GM19035 (cell line): ENCODE data around the gene TTC33.

Source experiments
- ATAC-seq: cut with Tn5 transposase; IDR thresholded peaks from one replicate; pipeline ENCODE4 v1.9.1; 2021; ENCODE audit not compliant: unreplicated experiment

TTC33 gene

DNA sequence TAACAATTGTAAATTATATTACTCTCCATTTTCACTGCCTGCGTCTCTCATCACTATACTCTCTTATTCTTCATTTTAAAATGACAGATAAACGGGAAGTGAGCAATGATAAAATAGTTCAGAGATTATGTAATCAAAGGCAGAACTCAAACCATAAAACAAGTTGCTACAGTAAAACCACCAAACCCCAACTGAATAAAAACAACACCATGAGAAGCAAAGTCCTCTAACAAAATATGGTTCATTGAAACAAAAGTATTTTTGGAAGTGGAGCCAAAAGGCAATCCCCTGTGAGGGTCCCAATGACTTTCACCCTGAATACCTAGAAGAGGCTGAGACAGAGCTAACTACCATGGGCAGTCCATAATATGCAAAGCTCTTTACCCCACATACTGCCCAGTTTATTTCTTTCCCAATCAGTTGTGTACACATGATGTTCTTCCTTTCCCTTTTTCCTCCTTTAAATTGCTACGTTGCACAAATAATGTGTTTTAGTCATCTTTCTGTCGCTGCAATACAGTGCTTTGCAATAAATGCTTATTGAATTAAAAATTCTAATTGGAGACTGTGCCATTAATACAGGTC is 140.1 kb downstream of the TTC33 start:
- ATAC-seq: no peak

DNA sequence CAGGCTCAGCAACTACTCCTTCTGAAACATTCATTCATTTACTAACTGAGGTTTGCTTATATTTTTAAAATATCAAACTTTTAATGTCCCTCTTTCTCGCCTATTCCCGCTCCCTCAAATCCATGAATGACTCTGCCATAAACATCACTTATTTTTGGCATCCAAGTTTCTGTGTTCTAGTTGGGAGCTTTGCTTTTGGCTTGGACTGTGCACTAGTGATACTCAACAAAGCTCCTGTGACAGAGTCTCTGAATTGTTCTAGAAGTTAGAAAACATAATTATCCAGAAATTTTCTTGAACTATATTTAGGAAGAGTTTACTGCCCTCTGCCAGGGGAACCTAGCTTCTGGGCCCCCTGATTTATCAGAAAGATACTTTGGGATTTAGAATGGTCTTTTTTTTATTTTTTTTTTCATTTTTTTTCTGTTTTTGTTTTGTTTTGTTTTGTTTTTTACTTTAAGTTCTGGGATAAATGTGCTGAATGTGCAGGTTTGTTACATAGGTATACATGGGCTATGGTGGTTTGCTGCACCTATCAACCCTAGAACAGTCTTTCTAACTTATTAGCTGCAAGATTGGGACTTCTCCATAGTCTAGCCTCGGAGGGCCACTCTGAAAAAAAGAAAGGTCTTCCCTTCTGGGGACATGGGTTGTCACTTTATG is 140.7 kb downstream of the TTC33 start:
- no peak for ATAC-seq

DNA sequence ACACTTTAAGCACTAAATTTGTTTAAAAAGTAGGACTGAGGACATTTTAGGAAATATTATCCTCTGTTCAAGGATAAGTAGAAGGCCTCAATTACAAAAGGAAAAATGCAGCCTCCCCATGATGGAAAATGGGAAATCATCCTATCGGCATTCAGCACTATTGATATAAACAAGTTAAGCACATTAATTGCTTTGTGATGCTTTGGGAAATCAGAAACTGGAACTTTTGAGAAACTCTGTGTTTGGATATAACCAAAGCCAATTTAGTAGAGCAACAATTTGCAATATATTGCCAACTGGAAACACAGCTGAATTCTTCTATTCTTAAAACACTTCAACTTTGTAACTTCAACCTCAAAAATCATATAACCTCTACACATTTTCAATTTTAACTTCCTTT is 141.3 kb downstream of the TTC33 start:
- no peak for ATAC-seq

DNA sequence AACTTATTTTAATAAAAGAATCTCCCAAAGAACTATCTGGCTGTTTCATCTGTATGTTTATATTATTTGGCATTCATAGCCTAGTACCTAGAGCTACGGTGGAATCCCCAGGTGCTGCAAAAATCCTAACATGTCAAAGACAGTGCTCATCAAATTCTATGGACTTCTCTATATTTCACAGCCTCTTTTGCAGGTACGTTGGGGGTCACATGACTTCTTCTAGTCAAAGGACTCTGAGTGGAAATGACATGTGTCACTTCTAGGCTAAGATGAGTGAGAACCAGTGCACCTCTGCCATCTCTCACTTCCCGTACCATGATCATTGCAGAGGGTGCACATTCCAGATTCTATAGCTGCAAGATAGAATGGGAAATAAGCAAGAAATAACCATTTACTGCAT is 148.6 kb downstream of the TTC33 start:
- ATAC-seq: no peak

DNA sequence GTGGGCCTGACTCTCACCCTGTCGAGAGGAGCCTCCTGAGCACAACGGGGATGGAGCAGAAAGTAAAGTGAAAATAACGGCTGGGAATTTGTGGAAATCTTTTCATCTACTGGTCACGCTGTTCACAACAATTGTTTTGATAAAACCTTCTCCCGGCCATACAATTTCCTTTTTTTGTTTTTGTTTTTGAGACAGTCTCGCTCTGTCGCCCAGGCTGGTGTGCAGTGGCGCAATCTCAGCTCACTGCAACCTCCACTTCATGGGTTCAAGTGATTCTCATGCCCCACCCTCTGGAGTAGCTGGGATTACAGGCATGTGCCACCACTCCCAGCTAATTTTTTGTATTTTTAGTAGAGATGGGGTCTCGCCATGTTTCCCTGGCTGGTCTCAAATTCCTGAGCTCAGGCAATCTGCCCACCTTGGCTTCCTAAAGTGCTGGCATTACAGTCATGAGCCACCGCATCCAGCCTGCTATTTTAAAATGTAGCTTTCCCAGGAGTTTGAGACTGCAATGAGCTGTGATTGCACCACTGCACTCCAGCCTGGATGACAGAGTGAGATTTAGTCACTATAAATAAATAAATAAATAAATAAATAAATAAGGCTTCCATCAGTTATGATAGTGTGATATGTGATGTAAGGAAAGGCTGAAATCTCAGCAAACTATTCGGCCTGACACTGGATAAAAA is 149.5 kb downstream of the TTC33 start:
- no peak for ATAC-seq

DNA sequence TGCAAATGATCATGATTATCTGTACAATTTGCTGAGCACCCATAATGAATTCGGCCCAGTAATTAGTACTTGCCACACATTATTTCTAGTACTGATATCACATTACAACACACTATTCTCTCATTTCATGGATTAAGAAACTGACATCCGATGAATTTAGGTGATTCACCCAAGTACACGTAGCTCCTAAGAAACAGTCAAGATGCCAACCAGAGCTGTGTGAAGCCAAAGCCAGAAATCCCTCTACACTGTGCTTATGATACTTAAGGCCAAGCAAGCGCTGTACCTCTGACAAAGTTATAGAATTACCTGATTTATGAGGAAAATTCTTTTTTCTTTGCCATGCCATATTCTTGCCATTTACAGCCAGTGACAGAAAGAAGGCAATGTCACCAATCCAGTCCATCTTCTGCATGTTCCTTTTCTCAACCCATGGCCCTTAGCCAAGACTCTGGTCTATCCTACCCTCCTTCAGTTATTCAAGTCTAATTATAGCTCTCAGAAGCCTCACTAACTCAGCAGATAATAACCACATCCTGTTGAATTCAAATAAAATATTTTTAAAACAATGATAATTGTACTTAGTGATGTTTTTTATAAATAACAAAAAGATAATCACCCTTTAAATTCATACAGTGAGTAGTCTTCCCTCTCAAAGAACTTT is 150.3 kb downstream of the TTC33 start:
- no peak for ATAC-seq

DNA sequence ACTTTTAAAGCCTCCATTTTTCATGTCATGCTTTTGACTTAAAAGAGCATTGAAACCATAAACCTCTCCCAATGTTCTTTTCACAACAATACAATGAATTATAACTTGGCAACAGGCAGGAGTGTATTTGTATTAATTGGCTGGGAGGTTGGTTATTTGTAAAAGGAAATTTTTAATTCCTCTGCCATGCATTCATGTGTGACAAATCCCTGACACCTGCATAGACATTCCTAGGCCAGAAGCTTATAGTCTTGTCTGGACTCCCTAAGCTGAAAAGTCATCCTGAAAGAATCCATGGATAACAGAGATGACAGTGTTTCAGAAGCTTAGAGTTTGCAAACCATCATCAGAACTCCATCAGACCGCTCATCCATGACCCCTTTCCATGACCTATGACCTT is 152.4 kb downstream of the TTC33 start:
- ATAC-seq: no peak

DNA sequence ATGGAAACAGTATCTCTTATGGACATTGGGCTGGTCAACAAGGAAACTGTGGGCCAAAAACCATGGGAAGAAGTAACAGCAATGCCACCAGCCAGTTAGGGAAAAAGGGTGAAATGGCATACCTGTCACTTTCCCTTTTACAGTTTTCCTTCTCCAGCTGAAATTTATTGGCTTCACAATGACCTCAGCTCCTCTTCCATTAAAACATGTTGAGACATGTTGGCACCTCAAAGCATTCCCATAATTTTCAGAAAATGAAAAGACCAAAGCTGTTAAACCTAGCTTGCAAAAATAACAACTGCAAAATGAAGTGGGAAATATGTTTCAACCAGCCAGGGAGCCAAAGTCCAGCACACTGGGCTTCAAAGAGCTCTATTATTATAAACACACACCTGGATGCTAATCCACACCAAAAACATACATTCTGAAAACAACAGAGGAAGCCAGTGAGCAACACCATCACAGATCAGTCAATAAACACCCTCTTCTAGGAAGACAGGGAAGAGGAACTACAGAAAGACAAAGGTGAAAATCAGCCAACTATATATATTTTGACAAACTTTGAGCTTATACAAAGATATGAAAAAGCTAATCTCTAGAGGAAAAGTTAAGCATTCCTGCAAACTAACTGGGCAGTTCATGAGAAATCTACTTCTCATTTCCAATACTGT is 154.4 kb downstream of the TTC33 start:
- ATAC-seq: no peak

DNA sequence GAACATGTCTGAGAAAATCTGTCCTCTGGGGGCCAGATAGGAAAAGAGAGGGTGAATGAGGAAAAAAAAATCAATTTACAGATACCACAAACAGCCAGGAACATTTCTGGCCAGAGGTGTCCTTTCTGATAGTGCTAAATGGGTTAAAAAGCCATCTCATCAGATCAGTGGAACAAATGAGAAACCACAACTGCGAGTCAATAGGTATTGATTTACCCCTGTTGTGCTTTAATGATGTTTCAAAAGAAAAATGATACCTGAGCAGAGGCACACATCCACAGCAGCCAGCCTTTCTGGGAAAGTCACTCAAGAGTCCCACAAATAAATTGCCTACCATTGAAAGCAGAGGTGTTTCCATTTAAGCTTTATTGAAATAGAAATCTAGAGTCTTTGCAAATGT is 155.4 kb downstream of the TTC33 start:
- ATAC-seq: no peak

DNA sequence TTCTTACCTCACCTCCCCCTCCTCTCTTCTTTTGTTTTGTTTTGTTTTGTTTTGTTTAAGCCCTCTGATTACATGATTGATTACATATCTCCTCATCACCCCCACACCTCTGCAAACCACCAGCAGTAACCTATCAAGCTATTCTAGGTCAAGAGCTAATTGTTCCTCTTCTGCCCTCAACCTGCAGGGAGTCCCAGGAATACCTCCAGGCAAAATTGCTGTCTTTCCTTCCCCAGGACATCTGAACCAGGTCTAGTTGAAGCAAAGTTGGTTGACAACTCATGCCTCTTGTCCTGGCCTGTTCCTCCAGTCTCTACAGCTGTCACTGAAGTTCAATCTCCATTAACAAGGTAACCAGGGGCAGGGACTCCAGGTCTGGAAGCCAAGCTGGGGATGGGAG is 156.1 kb downstream of the TTC33 start:
- no peak for ATAC-seq

DNA sequence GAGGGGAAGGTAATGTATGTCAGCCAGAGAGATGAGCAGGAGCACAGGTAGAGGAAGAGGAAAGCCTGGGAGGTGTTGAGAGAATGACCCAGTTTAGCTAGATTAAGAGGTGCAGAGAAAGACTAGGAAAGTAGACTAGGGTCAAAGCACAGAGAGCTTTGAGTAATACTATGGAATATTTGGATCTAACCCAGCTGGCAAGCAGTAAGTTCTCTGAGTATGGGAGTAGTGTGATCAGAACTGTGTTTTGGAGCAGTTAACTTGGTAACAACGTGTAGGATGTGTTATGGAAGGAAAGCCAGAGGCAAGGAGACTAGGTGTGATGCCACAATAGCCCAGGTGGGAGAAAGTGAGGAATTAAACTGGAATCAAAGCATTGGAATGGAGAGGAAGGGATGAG is 160.9 kb downstream of the TTC33 start:
- ATAC-seq: no peak

DNA sequence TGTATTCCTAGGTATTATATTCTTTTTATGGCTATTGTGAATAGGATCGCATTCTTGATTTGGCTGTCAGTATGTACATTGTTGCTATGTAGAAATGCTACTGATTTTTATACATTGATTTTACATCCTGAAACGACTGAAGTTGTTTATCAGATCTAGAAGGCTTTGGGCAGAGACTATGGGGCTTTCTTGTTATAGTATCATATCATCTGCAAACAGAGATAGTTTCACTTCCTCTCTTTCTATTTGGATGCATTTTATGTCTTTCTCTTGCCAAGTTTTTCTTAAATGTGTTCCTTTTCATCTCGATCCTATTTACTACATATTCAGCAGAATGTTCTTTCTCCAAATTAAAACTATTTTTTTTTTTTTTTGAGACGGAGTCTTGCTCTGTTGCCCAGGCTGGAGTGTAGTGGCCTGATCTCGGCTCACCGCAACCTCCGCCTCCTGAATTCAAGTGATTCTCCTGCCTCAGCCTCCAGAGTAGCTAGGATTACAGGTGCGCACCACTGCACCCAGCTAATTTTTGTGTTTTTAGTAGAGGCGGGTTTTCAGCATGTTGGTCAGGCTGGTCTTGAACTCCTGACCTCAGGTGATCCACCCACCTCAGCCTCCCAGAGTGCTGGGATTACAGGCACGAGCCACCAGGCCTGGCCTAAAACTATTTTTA is 163.9 kb downstream of the TTC33 start:
- ATAC-seq: peak; percentile 85

DNA sequence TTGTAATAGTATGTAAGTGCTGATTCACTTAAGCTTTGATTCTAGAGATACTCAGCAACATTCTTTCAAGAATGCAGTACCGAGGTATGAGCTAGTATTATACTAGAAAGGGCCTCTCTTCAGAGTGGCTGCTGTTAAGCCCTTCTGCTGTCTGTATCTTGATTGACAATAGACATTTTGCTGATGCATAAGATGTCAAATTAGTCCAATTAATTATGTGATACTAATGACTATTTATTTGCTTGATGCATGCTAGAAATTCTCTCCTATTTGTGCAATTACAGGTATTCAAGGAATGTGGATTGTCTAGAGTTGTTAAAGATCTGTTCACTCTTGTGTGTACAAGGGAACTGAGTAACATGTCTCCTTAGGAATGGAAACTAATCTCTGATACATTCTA is 168.4 kb downstream of the TTC33 start:
- ATAC-seq: no peak

DNA sequence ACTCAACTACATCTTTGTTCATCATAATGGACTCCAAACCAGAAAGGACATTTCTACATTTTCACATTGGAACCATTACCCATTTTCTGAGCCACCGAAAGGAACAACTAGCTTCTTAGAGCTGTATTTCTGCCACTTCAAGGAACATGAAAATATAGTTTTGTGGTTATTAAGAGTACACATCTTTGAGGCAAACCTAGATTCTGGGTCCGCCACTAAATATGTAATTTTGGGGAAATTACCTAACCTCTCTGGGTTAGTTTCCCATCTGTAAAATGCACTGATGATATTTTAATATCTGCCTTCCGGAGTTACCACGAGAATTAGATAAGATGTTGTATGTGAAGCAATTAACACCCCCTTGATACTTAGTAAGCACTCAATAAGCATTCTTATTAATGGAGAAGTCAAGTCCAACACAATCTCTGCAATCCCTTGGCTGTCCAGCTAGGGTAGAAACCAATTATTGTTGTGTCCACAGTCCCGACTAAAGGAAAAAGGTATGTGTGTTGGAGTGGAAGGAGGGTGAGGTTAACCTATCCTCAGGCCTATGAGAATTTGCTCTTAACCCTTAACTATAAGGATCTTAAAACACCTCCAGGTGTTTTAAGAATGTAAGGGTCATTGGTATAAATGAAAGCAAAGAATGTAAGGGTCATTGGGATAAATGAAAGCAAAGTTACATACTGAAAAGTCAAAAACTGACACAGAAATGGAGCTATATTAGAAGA is 170.1 kb downstream of the TTC33 start:
- no peak for ATAC-seq

DNA sequence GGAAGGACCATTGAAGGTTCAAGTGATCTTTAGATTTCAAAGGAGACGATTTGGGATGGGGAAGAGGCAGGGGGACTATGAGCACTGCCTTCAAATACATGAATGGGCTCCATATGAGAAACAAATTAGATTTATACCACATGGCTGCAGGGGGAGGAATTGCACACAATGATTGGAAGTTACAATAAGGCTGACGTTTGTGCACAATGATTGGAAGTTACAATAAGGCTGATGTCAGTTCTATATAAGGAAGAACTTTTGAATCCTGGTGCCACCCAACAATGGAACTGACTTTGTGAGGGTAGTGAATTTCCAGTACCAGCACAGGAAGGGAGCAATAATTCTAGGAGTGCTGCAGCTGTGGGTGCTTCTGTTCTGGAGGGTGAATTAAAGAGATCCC is 171.7 kb downstream of the TTC33 start:
- no peak for ATAC-seq

DNA sequence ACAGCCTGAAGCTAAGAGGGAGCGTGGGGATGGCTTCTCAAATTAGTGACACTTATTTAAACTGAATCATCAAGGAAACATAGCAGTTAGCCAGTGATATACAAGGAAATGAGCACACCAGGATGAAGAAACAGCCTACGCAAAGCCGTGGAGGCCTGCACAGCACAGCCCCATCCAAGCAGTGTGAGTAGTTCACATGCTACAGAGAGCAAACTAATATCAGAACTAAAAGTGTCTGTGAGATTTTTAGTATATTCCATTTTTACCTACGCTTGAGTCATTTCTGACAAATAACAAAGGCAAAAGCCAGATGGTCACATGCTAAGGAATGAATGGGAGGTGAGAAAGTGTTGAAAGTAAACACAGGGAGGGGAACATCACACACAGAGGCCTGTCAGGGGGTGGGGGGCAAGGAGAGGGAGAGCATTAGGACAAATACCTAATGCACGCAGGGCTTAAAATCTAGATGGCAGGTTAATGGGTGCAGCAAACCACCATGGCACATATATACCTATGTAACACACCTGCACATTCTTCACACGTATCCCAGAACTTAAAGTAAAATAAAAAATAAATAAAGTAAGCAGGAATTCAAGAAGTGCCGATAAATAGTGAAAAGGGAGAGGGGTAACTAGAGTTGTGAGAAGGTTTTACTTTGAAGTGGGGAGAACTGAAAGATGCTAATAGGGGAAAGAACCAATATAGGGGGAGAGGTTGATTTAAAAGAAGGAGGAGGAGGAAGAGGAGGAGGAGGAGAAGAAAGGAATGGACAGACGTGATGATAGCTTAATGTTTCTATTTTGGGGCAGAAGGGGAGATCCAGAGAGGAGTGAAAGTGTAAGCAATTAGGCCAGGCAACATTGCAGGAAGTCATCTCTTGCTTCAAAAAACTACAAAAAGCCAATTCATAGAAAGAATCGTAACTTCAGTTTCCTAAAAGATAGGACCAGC is 177.0 kb downstream of the TTC33 start:
- peak; percentile 95 for ATAC-seq

DNA sequence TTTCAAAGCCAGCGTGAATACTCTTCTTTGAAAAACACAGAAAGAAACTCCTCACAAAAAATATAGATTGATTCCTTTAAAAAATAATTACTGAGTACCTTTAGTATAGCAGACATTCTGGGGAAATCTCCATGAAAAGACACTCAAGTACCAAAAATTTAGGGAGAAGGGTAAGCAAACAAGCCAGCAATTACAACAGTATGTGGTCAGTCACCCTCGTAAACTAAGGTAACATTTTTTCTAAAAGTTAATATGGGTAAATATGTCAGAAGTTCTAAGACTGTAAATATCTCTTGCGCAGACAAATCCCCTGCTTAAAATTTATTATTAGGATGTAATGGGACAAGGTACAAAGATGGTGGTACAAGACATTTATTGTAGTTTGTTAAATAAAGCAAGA is 178.0 kb downstream of the TTC33 start:
- ATAC-seq: no peak

DNA sequence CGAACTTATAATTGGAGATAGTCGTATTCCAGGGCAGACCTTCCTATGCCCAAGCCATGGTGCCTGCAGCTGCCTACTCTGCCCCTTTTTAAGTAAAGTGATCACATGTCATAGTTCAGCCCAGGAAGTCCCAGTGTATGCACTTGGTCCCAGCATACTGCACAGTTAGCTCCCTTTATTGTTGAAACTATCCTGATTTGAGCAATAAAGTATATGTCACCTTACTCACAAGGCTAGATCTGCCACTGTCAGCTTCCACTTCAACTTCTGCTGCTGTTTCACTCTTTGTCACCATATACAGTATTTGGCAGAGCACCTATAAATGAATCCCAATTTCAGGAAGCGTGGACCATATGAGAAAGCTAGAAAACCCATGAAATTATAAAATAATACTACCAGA is 179.8 kb downstream of the TTC33 start:
- ATAC-seq: no peak

DNA sequence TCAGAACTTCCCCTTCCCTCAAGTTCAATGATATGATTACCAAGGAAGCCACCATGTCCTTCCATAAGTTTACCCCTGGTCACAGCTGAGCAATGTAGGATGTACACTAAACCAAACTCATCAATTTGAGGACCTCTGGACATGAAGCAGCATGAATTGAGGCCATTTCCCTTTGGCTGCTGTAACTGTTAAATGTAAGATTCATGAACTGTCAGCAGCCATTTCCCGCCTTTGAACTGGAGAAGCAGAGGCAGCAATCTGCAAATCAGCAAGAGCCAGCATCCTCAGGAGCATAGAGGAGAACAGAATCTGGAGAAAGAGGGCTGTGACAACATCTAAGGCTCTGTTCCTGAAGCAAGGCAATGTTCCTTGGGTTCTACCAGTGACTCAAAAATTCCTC is 180.3 kb downstream of the TTC33 start:
- no peak for ATAC-seq
